Osteocyte (in vitro differentiated cells): ENCODE measurements around the gene GMCL2. TPM values are rescaled to one million over a fixed set of nuclear protein-coding genes. Genes with fewer than 3 reads are reported as not detected.

ENCODE experiments used
- DNase-seq: peaks from one replicate; pipeline ENCODE4 v3.0.0; 2021; ENCODE audit warnings: mixed read lengths; ENCODE audit not compliant: unreplicated experiment; ENCODE audit errors: extremely low spot score
- H3K27ac Mint-ChIP-seq: one replicate; pipeline ENCODE4 v1.8.0; 2021; ENCODE audit warnings: mild to moderate bottlenecking, mixed read lengths; ENCODE audit not compliant: unreplicated experiment
- H3K27me3 Mint-ChIP-seq: one replicate; pipeline ENCODE4 v1.8.0; 2021; ENCODE audit warnings: mixed read lengths; ENCODE audit not compliant: unreplicated experiment
- H3K36me3 Mint-ChIP-seq: one replicate; pipeline ENCODE4 v1.8.0; 2021; ENCODE audit warnings: mixed read lengths; ENCODE audit not compliant: unreplicated experiment
- H3K4me1 Mint-ChIP-seq: one replicate; pipeline ENCODE4 v1.8.0; 2021; ENCODE audit warnings: mixed read lengths; ENCODE audit not compliant: unreplicated experiment
- H3K4me3 Mint-ChIP-seq: one replicate; pipeline ENCODE4 v1.8.0; 2021; ENCODE audit warnings: mild to moderate bottlenecking, moderate library complexity, mixed read lengths; ENCODE audit not compliant: unreplicated experiment
- H3K9me3 Mint-ChIP-seq: one replicate; pipeline ENCODE4 v1.8.0; 2021; ENCODE audit warnings: mixed read lengths; ENCODE audit not compliant: unreplicated experiment
- long read RNA-seq: library from polyadenylated mRNA; unstranded; transcript quantifications from one replicate; pipeline ENCODE4 v2.0.0, GENCODE V29; 2021
- total RNA-seq: library from RNA; stranded (reverse); gene quantifications from 2 replicates; pipeline ENCODE4 v1.2.1, GENCODE V29; 2021
- TF ChIP-seq, protein P1 (sequence below): fragments of 200-600 bp; sonication (generic); IDR thresholded peaks from 2 replicates; pipeline ENCODE4 v1.5.0; 2021; ENCODE audit warnings: antibody characterized with exemption, mild to moderate bottlenecking, moderate library complexity

GMCL2 gene, protein sequence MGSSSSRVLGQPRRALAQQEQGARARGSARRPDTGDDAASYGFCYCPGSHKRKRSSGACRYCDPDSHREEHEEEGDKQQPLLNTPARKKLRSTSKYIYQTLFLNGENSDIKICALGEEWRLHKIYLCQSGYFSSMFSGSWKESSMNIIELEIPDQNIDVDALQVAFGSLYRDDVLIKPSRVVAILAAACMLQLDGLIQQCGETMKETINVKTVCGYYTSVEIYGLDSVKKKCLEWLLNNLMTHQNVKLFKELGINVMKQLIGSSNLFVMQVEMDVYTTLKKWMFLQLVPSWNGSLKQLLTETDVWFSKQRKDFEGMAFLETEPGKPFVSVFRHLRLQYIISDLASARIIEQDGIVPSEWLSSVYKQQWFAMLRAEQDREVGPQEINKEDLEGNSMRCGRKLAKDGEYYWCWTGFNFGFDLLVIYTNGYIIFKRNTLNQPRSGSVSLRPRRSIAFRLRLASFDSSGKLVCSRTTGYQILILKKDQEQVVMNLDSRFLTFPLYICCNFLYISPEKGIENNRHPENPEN
- total RNA-seq, result not detected in 2 replicates
- long read RNA-seq, result 0 reads

- H3K4me3 Mint-ChIP-seq, result no peak within 1 kb of the TSS
- H3K36me3 Mint-ChIP-seq, result no peaks in the 10 kb centered on the region
- DNase-seq, result no peak
- no peaks in the 10 kb centered on the region for H3K4me1 Mint-ChIP-seq
- H3K27ac Mint-ChIP-seq, result no peak within 1 kb of the TSS
- no peaks in the 10 kb centered on the region for H3K9me3 Mint-ChIP-seq
- TF ChIP-seq, protein P1, sequence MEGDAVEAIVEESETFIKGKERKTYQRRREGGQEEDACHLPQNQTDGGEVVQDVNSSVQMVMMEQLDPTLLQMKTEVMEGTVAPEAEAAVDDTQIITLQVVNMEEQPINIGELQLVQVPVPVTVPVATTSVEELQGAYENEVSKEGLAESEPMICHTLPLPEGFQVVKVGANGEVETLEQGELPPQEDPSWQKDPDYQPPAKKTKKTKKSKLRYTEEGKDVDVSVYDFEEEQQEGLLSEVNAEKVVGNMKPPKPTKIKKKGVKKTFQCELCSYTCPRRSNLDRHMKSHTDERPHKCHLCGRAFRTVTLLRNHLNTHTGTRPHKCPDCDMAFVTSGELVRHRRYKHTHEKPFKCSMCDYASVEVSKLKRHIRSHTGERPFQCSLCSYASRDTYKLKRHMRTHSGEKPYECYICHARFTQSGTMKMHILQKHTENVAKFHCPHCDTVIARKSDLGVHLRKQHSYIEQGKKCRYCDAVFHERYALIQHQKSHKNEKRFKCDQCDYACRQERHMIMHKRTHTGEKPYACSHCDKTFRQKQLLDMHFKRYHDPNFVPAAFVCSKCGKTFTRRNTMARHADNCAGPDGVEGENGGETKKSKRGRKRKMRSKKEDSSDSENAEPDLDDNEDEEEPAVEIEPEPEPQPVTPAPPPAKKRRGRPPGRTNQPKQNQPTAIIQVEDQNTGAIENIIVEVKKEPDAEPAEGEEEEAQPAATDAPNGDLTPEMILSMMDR, result no peak
- H3K27me3 Mint-ChIP-seq, result peaks cover 18% of the 10 kb centered on the region
Observed at GRCh38 chr5:178187014-178187413, at the start of gene GMCL2. GMCL2 (minus strand) TSS chr5:178187371; CDS start chr5:178187299, 72 bp downstream.

DNA sequence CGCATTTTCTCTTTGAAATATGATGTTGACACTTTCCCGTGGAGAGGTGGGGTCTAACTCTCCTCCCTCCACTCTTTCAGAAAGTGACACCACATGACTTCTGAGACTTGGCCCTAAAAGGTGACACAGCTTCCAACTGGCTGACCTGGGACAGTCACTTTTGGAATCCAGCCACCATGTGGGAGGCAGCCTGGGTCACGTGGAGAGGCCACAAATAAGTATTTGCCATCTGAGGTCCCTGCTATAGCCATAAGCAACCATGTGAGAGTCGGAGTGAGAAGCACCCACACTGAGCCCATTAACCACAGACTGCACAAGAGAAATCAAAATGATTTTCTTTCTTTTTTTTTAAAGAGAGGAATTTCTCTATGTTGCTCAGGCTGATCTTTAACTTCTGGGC is 49.5 kb upstream of the GMCL2 start:
- H3K27me3 Mint-ChIP-seq, result no peaks in the 10 kb centered on the region
- peak overlapping the region; percentile 23 for H3K27ac Mint-ChIP-seq
- H3K36me3 Mint-ChIP-seq, result no peaks in the 10 kb centered on the region
- no peaks in the 10 kb centered on the region for H3K9me3 Mint-ChIP-seq
- no peak overlapping the region for H3K4me3 Mint-ChIP-seq
- H3K4me1 Mint-ChIP-seq, result peaks cover 14% of the 10 kb centered on the region
- TF ChIP-seq, protein P1, result no peak
- no peak for DNase-seq

- no peak for DNase-seq
- H3K27me3 Mint-ChIP-seq, result no peaks in the 10 kb centered on the region
- peaks cover 20% of the 10 kb centered on the region for H3K4me1 Mint-ChIP-seq
- no peak overlapping the region for H3K4me3 Mint-ChIP-seq
- no peaks in the 10 kb centered on the region for H3K9me3 Mint-ChIP-seq
- no peak overlapping the region for H3K27ac Mint-ChIP-seq
- H3K36me3 Mint-ChIP-seq, result peaks cover 2% of the 10 kb centered on the region
- TF ChIP-seq, protein P1, result no peak
Observed at GRCh38 chr5:178236126-178236525, 49.0 kb upstream of the GMCL2 start.

DNA sequence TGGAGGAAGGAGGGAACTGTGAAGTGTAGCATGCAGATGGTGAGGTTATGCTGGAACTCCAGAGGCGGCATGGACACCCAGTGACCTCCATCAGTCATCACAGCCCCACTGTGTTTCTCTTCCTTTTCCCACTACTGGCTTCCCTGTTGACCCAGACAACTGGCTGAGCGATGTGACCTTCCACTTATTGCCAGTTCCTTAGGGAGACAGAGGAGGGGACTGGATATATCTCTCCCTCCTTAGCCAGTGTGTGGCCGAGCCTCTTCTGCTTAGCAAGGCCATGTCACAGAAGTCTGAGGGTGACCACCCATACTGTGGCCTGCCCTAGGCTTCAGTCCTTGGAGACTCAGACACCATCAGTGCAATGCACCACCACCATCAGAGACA is 48.4 kb upstream of the GMCL2 start:
- DNase-seq, result no peak
- peaks cover 24% of the 10 kb centered on the region for H3K4me1 Mint-ChIP-seq
- no peak overlapping the region for H3K4me3 Mint-ChIP-seq
- H3K9me3 Mint-ChIP-seq, result no peaks in the 10 kb centered on the region
- TF ChIP-seq, protein P1, result no peak
- peaks cover 2% of the 10 kb centered on the region for H3K36me3 Mint-ChIP-seq
- no peaks in the 10 kb centered on the region for H3K27me3 Mint-ChIP-seq
- H3K27ac Mint-ChIP-seq, result no peak overlapping the region

DNA sequence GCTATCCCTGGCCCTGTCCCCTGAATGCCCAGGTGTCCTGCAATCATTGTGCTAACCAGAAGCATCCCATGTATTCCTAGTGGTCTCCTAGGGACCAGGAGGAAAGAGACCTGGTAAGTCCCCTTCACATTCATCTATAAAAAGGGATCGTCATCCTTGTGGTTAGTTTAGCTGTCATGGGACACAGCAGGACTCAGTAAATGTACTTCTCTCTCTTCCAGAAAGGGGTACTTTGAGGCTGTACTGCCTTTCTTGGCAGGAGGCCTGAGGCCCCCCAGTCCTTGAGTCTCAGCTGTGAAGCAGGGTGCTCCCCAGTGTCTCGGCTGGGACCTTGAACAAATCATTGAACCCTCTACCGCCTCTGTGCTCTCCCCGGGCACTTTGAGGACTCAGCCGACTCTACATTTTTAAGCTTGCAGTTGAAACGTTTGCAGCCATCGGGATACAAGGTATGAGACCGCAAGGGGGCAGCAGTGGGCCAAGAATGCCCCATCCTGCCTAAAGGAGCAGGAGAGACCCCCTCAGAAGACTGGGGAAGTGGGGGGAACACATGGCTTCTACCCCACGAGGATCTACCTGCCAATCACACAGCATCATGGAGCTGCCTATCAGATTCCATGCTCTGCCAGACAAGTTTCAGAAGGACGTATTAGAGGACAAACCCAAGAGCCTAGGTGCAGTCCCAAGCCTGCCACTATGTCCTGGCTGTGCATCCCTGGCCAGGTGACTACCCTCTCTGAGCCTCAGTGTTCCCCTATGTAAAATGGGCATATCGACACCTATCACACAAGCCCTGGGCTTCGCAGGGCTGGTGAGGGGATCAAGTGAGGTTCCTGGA is 47.8 kb upstream of the GMCL2 start:
- Mint-ChIP-seq H3K27ac (no peak overlapping the region), H3K9me3 (no peaks in the 10 kb centered on the region), H3K27me3 (no peaks in the 10 kb centered on the region), H3K4me3 (no peak overlapping the region), H3K36me3 (peaks cover 5% of the 10 kb centered on the region), H3K4me1 (peaks cover 27% of the 10 kb centered on the region)
- no peak for DNase-seq
- TF ChIP-seq, protein P1, result peak; percentile 72
